ENCODE data around the gene PSME3.
"Not testable (repeated sequence)": the region's sequence is repeated elsewhere in the genome, so short reads cannot be mapped to it uniquely, and the experiment has no call there.

The PSME3 gene

DNA sequence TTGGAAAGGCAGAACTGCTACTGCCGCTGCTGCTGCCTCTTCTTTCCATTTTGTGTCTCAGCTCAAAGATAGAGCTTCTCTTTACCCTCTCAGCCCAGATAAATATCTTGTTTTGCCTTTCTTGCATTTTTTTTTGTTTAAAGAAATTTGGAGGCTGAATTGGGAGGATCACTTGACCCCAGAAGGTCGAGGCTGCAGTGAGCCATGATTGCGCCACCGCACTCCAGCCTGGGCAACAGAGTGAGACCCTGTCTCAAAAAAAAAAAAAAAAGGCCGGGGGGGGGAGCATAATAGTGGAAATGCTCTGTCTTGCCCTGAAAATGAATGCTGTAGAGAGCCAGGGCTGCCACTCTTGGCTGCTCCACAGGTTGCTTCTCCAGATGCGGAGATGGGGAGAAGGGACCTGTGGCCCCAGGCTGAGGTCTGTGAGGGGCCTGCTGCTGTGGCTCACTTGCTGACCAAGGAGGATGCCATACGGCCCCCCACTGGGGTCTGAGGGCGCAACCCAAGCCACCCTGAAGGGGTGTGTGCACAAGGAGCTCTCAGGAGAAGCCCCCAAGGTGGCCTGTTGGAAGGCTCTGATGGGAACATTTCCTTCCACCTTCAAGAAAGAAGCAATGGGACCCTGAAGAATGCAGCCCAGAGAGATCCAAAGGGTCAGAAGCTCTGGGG, 45.9 kb downstream of the PSME3 start:
- DNase-seq: no peak

DNA sequence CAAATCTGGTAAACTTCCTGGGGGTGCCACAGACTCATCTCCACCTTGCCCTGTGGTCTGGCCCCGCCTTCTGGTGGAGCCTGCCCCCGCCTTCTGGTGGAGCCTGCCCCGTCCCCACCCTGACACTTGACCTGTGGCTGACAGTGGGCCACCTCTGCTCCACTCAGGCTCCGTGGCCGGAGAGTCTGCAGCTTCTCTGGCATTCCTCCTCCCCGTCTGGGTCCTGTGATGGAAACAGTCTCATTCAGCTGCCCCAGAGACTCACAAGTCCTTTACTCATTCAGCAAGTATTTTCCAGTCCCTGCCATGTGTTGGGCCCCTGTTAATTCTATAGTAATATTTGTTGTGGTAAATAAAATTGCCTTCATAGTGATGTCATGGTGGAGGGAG, 46.4 kb downstream of the PSME3 start:
- DNase-seq: no peak

DNA sequence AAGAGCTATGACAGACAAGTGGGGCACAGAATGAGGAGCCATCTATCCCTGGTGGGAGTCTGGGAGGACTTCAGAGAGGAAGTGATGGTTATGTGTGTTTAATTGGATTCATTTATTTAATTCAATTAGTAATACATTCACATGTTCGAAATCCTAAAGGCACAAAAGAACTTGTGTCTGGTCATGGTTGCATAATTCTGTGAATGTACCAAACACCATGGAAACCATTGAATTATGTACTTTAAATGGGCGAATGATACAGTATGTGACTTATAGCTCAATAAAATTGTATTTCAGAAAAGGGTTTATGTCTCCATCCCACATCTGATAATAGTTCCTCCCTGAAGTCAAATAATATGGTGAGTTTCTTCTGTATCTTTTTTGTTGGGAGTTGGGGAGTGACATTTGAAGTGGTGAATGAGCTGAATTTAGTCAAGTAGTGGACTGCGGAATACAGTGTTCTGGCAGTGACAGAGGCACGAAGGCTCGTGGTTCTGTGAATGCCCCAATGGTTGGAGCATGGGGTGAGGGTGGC, 47.6 kb downstream of the PSME3 start:
- no peak for DNase-seq

DNA sequence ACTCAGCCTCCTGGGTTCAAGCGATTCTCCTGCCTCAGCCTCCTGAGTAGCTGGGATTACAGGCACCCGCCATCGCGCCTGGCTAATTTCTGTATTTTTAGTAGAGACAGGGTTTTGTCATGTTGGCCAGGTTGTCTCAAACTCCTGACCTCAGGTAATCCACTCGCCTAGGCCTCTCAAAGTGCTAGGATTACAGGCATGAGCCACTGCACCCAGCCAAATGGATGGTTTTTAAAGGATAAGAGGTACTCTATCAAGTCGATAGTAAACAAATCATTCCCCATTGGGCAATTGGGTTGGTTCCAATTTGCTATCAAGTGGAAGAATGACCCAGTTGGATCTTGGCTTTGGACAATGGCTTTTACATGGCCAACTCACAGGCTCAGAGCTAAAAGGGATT, 48.5 kb downstream of the PSME3 start:
- DNase-seq: not testable (repeated sequence)

DNA sequence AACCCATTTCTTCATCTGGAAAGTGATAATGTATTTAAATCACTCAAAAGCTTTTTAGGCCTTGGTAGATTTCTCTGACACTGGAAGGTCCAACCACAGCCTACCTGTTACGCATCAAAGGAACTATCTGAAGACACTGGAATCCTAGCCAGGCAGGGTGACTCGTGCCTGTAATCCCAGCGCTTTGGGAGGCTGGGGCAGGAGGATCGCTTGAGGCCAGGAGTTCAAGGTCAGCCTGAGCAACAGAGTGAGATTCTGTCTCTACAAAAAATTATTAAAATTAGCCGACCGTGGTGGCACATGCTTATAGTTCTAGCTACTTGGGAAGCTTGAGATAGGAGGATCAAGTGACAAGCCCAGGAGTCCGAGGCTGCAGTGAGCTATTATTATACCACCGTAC, 49.0 kb downstream of the PSME3 start:
- no peak for DNase-seq

DNA sequence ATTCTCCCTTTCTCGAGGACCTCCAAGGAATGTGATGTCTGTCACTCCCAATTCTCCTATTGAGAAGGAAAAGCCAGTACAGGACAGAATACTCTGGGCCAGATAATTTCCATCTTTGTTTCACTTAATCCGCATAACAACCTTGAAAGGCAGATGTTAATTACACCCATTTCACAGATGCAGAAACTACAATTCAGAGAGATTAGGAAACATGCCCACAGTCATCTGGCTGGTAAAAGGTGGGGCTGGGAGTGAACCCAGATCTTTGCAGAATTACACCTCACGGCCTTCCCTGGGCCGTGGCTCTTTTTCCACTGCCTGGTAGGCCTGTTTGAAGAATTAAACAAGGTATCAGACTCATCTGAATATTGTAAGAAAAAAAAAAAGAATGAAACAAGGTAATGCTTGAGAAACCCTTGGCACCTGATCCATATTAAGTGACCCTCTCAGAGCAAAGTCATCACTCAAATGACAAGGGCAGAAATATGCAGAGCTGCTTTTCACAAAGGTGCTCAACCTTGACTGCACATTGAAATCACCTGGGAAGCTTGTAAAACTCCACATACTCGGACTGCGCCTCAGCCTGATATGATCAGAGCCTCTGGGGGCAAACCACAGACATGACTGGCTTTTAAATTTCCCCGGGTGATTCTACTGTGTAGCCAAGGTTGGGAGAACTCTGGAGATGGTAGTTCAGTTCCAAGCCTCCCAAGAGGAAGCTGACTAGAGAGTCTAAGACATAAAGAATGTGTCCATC, 50.8 kb downstream of the PSME3 start:
- DNase-seq: no peak

DNA sequence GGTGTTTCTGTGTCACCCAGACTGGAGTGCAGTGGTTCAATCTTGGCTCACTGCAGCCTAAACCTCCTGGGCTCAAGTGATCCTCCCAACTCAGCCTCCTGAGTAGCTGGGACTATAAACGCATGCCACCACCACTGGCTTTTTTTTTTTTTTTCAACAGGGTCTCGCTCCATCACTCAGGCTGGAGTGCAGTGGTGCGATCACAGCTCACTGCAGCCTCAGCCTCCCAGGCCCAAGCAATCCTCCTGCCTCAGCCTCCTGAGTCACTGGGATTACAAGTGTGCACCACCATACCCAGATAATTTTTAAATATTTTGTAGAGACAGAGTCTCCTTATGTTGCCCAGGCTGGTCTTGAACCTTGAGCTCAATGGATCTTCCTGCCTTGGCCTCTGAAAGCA, 52.6 kb downstream of the PSME3 start:
- not testable (repeated sequence) for DNase-seq

DNA sequence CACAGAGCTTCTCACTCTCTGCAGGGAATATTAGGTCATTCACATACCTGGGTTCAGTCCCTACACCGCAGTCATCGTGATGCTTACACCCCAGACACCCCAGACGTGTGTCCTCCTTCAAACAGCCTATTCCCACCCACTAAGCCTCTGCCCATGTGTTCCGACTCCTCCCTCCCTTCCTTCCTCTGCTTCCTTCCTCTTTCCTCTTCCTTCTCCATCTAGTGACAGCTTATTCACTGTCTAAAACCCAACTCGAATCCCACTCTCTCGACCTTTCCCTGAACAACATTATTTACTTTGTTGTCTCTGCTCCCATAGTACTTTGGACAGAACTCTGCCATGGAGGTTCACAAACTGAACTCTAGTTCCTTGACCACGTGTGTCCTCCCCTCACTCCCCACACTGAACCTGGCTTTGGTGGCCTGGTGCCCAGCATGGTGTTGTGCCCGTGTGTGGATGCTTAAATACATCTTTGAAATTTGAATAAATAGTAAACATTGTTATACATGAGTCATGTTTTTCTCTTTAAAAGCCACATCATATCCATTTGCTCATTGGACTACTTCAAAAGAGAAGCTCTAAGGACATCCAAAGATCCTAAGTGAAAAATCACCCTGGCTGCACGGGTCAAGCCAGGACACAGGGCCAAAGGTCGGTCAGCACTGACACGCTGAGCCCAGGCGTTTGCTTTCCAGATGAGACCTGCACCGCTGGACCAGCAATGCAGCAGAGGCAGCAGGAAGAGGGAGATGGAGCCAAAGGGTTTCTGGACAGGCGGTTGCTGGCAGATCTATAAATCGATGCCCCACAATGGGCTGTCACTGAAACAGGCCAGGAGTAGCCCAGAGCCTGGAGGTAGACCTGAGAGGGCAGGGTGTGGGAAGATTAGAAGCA, 53.3 kb downstream of the PSME3 start:
- DNase-seq: no peak

DNA sequence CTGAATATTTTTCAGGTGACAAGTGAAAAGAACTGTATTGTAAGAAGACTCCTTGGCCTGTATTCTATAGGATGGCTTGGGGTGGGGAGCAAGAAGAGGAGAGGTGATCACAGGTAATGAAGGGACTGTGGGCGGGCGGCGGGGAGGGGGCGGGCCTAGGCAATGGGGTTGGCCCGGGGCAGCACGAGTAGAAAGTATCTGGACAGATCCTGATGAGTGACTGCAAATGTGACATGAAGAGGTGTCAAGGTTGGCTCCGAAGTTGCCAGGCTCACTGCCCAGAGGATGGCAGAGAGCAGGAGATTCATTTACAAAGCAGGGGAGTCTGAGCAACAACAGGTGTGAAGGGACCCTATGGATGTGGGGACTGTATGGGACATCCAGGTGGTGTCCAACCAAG, 56.6 kb downstream of the PSME3 start:
- DNase-seq: no peak

DNA sequence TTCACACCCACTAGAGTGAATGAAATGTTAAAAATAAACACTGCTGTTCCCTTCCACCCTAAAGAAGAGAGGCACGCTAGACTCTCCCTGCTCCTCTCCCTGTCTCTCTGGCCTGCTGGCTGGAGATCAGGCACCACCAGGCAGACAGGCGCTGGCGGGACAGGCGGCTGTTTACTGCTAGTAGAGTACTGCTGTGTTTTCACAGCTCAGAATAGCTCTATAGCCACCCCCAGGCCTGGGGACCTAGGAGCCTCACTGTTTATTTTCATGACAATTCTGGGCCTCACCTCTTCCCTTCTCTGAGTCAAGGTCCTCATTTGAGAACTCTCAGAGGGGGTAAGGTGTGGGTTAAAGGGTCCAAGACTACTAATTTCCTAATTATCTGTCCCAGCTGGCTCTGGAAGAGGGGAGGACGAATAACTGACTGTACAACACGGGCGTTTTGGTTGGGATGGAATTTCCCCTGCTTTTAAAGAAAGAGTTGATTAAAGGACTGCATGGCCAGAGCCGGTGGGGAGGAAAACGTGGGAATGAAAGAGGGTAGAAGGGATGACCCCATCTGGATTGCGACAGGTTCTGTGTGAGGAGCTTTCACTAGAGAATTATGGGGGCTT, 58.4 kb downstream of the PSME3 start:
- DNase-seq: no peak

DNA sequence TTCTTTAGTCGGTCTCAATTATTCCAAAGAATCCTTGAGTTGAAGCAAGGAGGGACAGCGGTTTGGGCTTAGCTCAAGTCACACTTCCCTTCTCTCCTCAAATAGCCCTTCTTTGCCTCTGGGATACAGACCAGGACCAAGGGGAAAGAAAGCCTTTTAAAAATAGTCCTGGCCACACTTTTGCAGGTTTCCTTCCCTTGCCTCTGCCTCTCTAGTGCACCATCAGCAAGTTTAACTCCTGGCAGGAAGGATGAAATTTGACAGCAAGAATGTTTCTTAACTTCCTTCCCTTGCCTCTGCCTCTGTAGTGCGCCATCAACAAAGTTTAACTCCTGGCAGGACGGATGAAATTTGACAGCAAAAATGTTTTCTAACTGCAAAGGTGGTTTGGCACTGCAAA, 60.2 kb downstream of the PSME3 start:
- no peak for DNase-seq

Data from stimulated activated naive CD4-positive, alpha-beta T cell treated with Interleukin-2 at 50 U/mL for 16 hours (primary cell).